HepG2 (cell line): ENCODE results near the gene OR10W1. TPM values are rescaled to one million over a fixed set of nuclear protein-coding genes. Genes with fewer than 3 reads are reported as not detected.

Experiments
- ATAC-seq: fragments of 200-7000 bp; cut with Tn5 transposase; 3 replicates; pipeline ENCODE4 v1.9.1; 2020; ENCODE audit warnings: mild to moderate bottlenecking, moderate library complexity
- BruUV-seq: library from RNA; stranded (reverse); fragments of 400-500 nt; replicated peaks from 2 replicates; lab custom pipeline; 2021; lab: Mats Ljungman, UMichigan
- CTCF ChIA-PET: fragments of 300-600 bp; formaldehyde crosslinking; extraction: SDS; loops from one replicate; lab custom pipeline; 2021; ENCODE audit warnings: low total read pairs, inconsistent platforms, low intra/inter-chr PET ratio; lab: Yijun Ruan, JAX
- POLR2A ChIA-PET: fragments of 350-600 bp; sonication (Branson Sonifier 250); formaldehyde crosslinking; loops from one replicate; lab custom pipeline; 2020; ENCODE audit warnings: antibody characterized with exemption, inconsistent platforms; lab: Yijun Ruan, JAX
- DNase-seq: peaks from one replicate; pipeline ENCODE4 v3.0.0-alpha.2; 2015; ENCODE audit warnings: low spot score
- FAIRE-seq: peaks from 3 replicates; lab custom pipeline; 2011; peaks lifted over from hg19 to GRCh38; lab: Jason Lieb, UNC
- H2AFZ ChIP-seq: one replicate; pipeline ENCODE4 v1.6.1; 2011; ENCODE audit warnings: low read length, inconsistent platforms
- H3K27ac ChIP-seq: fragments of 300-600 bp; 3 replicates; pipeline ENCODE4 v1.8.0; 2011; ENCODE audit warnings: mixed run types, mild to moderate bottlenecking, mixed read lengths, low read length, inconsistent platforms; ENCODE audit not compliant: insufficient read depth; ENCODE audit errors: extremely low read length
- H3K27me3 ChIP-seq, 2 experiments: fragments of 200-600 bp in 1 of 2; 2 replicates in 1 of 2; 3 replicates in 1 of 2; pipeline versions ENCODE4 v1.6.0 to v1.8.0; 2011; ENCODE audit warnings: low read length in 2 of 2, mild to moderate bottlenecking in 2 of 2, moderate library complexity in 2 of 2, inconsistent platforms in 1 of 2; ENCODE audit not compliant: insufficient read depth in 2 of 2, control insufficient read depth in 1 of 2
- H3K36me3 ChIP-seq, 2 experiments: fragments of 200-600 bp in 1 of 2; replicated peaks in 1 of 2; 2 replicates in 1 of 2; 3 replicates in 1 of 2; pipeline versions ENCODE4 v1.5.1 to v1.8.0; 2011; ENCODE audit warnings: low read length in 2 of 2, inconsistent platforms in 1 of 2; ENCODE audit not compliant: insufficient read depth in 2 of 2, control insufficient read depth in 1 of 2
- H3K4me1 ChIP-seq: 2 replicates; pipeline ENCODE4 v1.5.1; 2012; ENCODE audit warnings: low read length, inconsistent platforms; ENCODE audit not compliant: insufficient read depth
- H3K4me2 ChIP-seq: 2 replicates; pipeline ENCODE4 v1.6.0; 2011; ENCODE audit warnings: low read depth, low read length, inconsistent platforms
- H3K4me3 ChIP-seq, 3 experiments: fragments of 200-600 bp in 1 of 3; sonication (generic), shearing (Covaris generic) in 1 of 3; replicated peaks in 1 of 3; 2 replicates each; pipeline ENCODE4 v1.5.1; 2011 to 2016; ENCODE audit warnings: low read length in 3 of 3, inconsistent platforms in 2 of 3, low read depth in 2 of 3, mild to moderate bottlenecking in 2 of 3, control low read depth in 1 of 3, mixed read lengths in 1 of 3; ENCODE audit not compliant: insufficient read depth in 1 of 3
- H3K79me2 ChIP-seq: one replicate; pipeline ENCODE4 v1.6.1; 2011; ENCODE audit warnings: low read length, inconsistent platforms; ENCODE audit not compliant: insufficient read depth
- H3K9ac ChIP-seq: 2 replicates; pipeline ENCODE4 v1.6.0; 2011; ENCODE audit warnings: mild to moderate bottlenecking, low read depth, low read length, inconsistent platforms; ENCODE audit not compliant: insufficient read depth
- H3K9me3 ChIP-seq: 2 replicates; pipeline ENCODE4 v1.5.1; 2012; ENCODE audit warnings: mild to moderate bottlenecking, low read length
- H4K20me1 ChIP-seq: 2 replicates; pipeline ENCODE4 v1.6.0; 2011; ENCODE audit warnings: inconsistent platforms, mild to moderate bottlenecking, low read length, moderate library complexity; ENCODE audit not compliant: insufficient read depth
- BRD4 ChIP-seq: sonication (generic); formaldehyde crosslinking; IDR thresholded peaks from 2 replicates; pipeline ENCODE4 v1.4.0; 2020; ENCODE audit warnings: missing genetic modification reagents
- CREB3 ChIP-seq: sonication (generic); formaldehyde crosslinking; IDR thresholded peaks from 2 replicates; pipeline ENCODE4 v1.5.0; 2020; ENCODE audit warnings: missing genetic modification reagents
- DMTF1 ChIP-seq: sonication (generic); formaldehyde crosslinking; IDR thresholded peaks from 2 replicates; pipeline ENCODE4 v1.4.0; 2020; ENCODE audit warnings: mild to moderate bottlenecking, missing genetic modification reagents
- DNMT3B ChIP-seq: conservative IDR thresholded peaks from 2 replicates; pipeline ENCODE4 v1.6.1; 2016; ENCODE audit warnings: missing biosample characterization, control low read depth
- DR1 ChIP-seq: sonication (generic); formaldehyde crosslinking; IDR thresholded peaks from 2 replicates; pipeline ENCODE4 v1.8.0; 2021; ENCODE audit warnings: mild to moderate bottlenecking, missing genetic modification reagents, inconsistent platforms
- E2F1 ChIP-seq: sonication (generic); formaldehyde crosslinking; IDR thresholded peaks from 2 replicates; pipeline ENCODE4 v1.5.0; 2020; ENCODE audit warnings: missing genetic modification reagents
- KDM5B ChIP-seq: sonication (generic); formaldehyde crosslinking; IDR thresholded peaks from 2 replicates; pipeline ENCODE4 v1.4.0; 2020; ENCODE audit warnings: missing genetic modification reagents, mild to moderate bottlenecking, borderline replicate concordance
- MXI1 ChIP-seq: IDR thresholded peaks from 3 replicates; pipeline ENCODE4 v1.6.1; 2012; ENCODE audit warnings: low read depth, low read length, inconsistent platforms, borderline replicate concordance
- PBX2 ChIP-seq: IDR thresholded peaks from 2 replicates; pipeline ENCODE4 v1.6.1; 2016; ENCODE audit warnings: control low read depth
- ZMAT5 ChIP-seq: sonication (generic); formaldehyde crosslinking; IDR thresholded peaks from 2 replicates; pipeline ENCODE4 v1.5.0; 2020; ENCODE audit warnings: mild to moderate bottlenecking, low read depth, missing genetic modification reagents, borderline replicate concordance
- ZNF713 ChIP-seq: sonication (generic); formaldehyde crosslinking; IDR thresholded peaks from 2 replicates; pipeline ENCODE4 v1.4.0; 2020; ENCODE audit warnings: mild to moderate bottlenecking, missing genetic modification reagents
- ZNF766 ChIP-seq: sonication (generic); formaldehyde crosslinking; IDR thresholded peaks from 2 replicates; pipeline ENCODE4 v1.5.0; 2020; ENCODE audit warnings: missing genetic modification reagents, borderline replicate concordance
- ZNF841 ChIP-seq: sonication (generic); formaldehyde crosslinking; IDR thresholded peaks from 2 replicates; pipeline ENCODE4 v1.8.1; 2023; ENCODE audit warnings: missing genetic modification reagents, borderline replicate concordance
- WGBS: methylation state at CpG from one replicate; pipeline ENCODE4 v1.1.6; 2017; ENCODE audit warnings: low lambda C conversion rate; 5-methylcytosine and 5-hydroxymethylcytosine counted together
- in situ Hi-C: cut with HindIII; loops from 2 replicates; pipeline ENCODE4 v1.10.0; 2017; ENCODE audit warnings: low pct_unique_long_range_greater_than_20kb; ENCODE audit not compliant: extremely low pct_ligation_motif_present
- intact Hi-C: fragments of 100-400 bp; cut with micrococcal nuclease; formaldehyde crosslinking; loops from one replicate; pipeline ENCODE4 v1.10.0; 2022; ENCODE audit not compliant: unreplicated experiment
- polyA plus RNA-seq, 8 experiments: library from polyadenylated mRNA; depleted of rRNA in 3 of 8; stranded (reverse) in 7 of 8; unstranded in 1 of 8; fragments of >200 nt; fragmentation: Illumina TruSeq in 4 of 8; extraction: Trizol in 4 of 8; gene quantifications; 2 replicates each; pipeline versions ENCODE4 v1.2.1 to v1.2.3, GENCODE V29; 2011 to 2016; ENCODE audit warnings: low read depth in 4 of 8, missing spikeins in 1 of 8, mixed read lengths in 1 of 8; ENCODE audit not compliant: insufficient read depth in 1 of 8
- total RNA-seq, 5 experiments: library from RNA; depleted of rRNA; stranded (reverse); fragments of >200 nt; fragmentation: Illumina TruSeq; extraction: Trizol; gene quantifications; 2 replicates each; pipeline ENCODE4 v1.2.3, GENCODE V29; 2016; ENCODE audit warnings: low read depth in 1 of 5

The OR10W1 gene
- total and polyA plus RNA-seq, 2 of the 13 experiments (the other 11 are each of a cell fraction or from before 2014, with no cell fraction given), result not detected

- 2% methylated on average over 2 of the region's 2 CpGs for WGBS
- no peaks in the 10 kb centered on the region for H3K4me1 ChIP-seq
- TF ChIP-seq KDM5B (CRISPR knock-in tag) (no peak), MXI1 (no peak), DNMT3B (CRISPR knock-in tag) (no peak), CREB3 (CRISPR knock-in tag) (no peak), BRD4 (CRISPR knock-in tag) (no peak), ZMAT5 (CRISPR knock-in tag) (no peak), ZNF766 (no peak), DMTF1 (CRISPR knock-in tag) (no peak), DR1 (CRISPR knock-in tag) (no peak), E2F1 (CRISPR knock-in tag) (no peak), PBX2 (CRISPR knock-in tag) (no peak), ZNF713 (CRISPR knock-in tag) (no peak), ZNF841 (CRISPR knock-in tag) (no peak)
- no peaks in the 10 kb centered on the region for H3K36me3 ChIP-seq
- in situ Hi-C loops, result no loop called here
- no peak overlapping the region for H3K9ac ChIP-seq
- DNase-seq (no peak), ATAC-seq (no peak), FAIRE-seq (no peak)
- no peaks in the 10 kb centered on the region for H3K79me2 ChIP-seq
- H3K4me3 ChIP-seq, result no peak overlapping the region
- no peak overlapping the region for H3K27ac ChIP-seq
- no peak overlapping the region for H2AFZ ChIP-seq
- H3K4me2 ChIP-seq, result no peak overlapping the region
- intact Hi-C loops, result no loop called here
- ChIA-PET POLR2A (no interaction called here), CTCF (no interaction called here)
- no peaks in the 10 kb centered on the region for H3K9me3 ChIP-seq
- BruUV-seq, result no TSS peak
- no peaks in the 10 kb centered on the region for H4K20me1 ChIP-seq
- peaks cover 0 to 7% of the 10 kb centered on the region in 2 experiments; a peak in 1 of 5 replicates for H3K27me3 ChIP-seq
Observed at GRCh38 chr11:58316142-58316541, 48.1 kb upstream of the OR10W1 start.
